Measurements from ENCODE around the gene CEP164. TPM values are rescaled to one million over a fixed set of nuclear protein-coding genes. Genes with fewer than 3 reads are reported as not detected.

CEP164 gene
- total RNA-seq, 3 donors from 2014 or later = 13.8 to 26.2 (median 17.3) TPM

DNA sequence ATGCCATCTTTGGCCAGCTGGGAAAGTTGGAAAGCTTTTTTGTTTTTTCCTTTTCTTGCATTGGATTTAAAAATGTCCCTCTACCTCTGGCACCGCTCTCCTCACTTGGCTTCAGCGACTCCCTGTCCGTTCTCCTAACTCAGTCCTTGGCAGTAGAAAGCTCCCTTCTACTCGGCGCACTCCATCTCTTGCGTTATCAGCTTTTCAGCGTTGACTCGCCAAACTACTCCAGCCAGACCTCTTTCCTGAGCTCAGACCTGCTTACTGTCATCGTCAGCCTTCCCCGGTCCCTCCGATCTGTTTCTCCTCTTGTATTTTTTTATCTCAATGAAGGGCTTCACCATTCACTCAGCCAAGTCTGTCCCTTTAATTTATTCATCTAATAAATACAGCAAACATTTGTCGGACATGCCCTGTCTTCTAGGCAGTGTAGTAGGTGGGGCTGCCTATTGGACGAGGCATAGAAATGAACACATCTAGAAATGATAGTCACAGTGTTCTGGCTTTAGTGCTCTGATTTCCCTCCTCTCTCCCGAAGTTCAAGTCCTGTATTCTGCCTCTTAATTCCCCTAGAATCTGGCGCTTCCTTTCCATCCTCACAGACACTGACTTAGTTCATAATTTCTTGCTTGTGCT, 839 bp downstream of the CEP164 start:
- Histone ChIP-seq H3K9me3 (no peaks in the 10 kb centered on the region), H3K4me1 (ENCODE audit: low read depth) (peaks cover 8% of the 10 kb centered on the region), H3K36me3 (ENCODE audit: low read depth) (no peaks in the 10 kb centered on the region), H3K4me3 (peak overlapping the region; percentile 56)
- intact Hi-C loops (cut with DNase I, micrococcal nuclease) = no loop called here
- ATAC-seq (peak; percentile 46), DNase-seq (no peak)
- TF ChIP-seq, protein P1, sequence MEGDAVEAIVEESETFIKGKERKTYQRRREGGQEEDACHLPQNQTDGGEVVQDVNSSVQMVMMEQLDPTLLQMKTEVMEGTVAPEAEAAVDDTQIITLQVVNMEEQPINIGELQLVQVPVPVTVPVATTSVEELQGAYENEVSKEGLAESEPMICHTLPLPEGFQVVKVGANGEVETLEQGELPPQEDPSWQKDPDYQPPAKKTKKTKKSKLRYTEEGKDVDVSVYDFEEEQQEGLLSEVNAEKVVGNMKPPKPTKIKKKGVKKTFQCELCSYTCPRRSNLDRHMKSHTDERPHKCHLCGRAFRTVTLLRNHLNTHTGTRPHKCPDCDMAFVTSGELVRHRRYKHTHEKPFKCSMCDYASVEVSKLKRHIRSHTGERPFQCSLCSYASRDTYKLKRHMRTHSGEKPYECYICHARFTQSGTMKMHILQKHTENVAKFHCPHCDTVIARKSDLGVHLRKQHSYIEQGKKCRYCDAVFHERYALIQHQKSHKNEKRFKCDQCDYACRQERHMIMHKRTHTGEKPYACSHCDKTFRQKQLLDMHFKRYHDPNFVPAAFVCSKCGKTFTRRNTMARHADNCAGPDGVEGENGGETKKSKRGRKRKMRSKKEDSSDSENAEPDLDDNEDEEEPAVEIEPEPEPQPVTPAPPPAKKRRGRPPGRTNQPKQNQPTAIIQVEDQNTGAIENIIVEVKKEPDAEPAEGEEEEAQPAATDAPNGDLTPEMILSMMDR (IDR thresholded peaks at IDR 0.05) = no peak

GRCh38 chr11:117332843-117333242, 5.2 kb downstream of the CEP164 start:
- Histone ChIP-seq H3K4me3 (no peak overlapping the region), H3K9me3 (no peaks in the 10 kb centered on the region), H3K4me1 (ENCODE audit: low read depth) (peaks cover 8% of the 10 kb centered on the region), H3K36me3 (ENCODE audit: low read depth) (no peaks in the 10 kb centered on the region)
- ATAC-seq (no peak), DNase-seq (no peak)
- TF ChIP-seq, protein P1 (IDR thresholded peaks at IDR 0.05) = no peak
- intact Hi-C loops (cut with DNase I, micrococcal nuclease) = no loop called here

GRCh38 chr11:117333917-117334316, 6.3 kb downstream of the CEP164 start:
- ATAC-seq (no peak), DNase-seq (no peak)
- intact Hi-C loops (cut with DNase I, micrococcal nuclease) = no loop called here
- Histone ChIP-seq H3K4me1 (ENCODE audit: low read depth) (peaks cover 4% of the 10 kb centered on the region), H3K9me3 (no peaks in the 10 kb centered on the region), H3K4me3 (no peak overlapping the region), H3K36me3 (ENCODE audit: low read depth) (no peaks in the 10 kb centered on the region)
- TF ChIP-seq, protein P1 (IDR thresholded peaks at IDR 0.05) = no peak

GRCh38 chr11:117334896-117335295, 7.2 kb downstream of the CEP164 start:
- no peaks in the 10 kb centered on the region for H3K36me3 ChIP-seq (ENCODE audit: low read depth)
- TF ChIP-seq, protein P1 (IDR thresholded peaks at IDR 0.05) = no peak
- intact Hi-C loops (cut with DNase I, micrococcal nuclease) = no loop called here
- H3K4me3 ChIP-seq = no peak overlapping the region
- DNase-seq = no peak
- ATAC-seq = no peak
- no peaks in the 10 kb centered on the region for H3K4me1 ChIP-seq (ENCODE audit: low read depth)
- H3K9me3 ChIP-seq = no peaks in the 10 kb centered on the region

- ATAC-seq (no peak), DNase-seq (no peak)
- intact Hi-C loops (cut with DNase I, micrococcal nuclease) = no loop called here
- no peak overlapping the region for H3K4me3 ChIP-seq
- TF ChIP-seq, protein P1 (IDR thresholded peaks at IDR 0.05) = no peak
- H3K36me3 ChIP-seq (ENCODE audit: low read depth) = no peaks in the 10 kb centered on the region
- no peaks in the 10 kb centered on the region for H3K4me1 ChIP-seq (ENCODE audit: low read depth)
- H3K9me3 ChIP-seq = no peaks in the 10 kb centered on the region
Measured at GRCh38 chr11:117335399-117335798, 7.7 kb downstream of the CEP164 start.

DNA sequence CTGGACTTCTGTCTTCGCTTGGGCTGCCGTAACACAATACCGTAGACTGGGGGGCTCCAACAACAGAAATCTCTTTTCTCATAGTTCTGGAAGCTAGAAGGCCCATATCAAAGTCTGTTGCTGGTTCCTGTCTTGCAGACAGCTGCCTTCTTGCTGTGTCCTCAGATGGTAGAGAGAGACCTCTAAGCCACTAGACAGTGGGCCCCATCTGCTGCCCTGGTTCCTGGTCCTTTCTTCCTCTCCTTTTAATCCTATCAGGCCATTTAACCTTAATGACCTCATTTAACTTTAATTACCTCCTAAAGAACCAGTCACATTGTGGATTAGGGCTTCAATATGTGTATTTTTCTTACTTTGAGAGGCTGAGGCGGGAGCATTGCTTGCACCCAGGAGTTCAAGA, 9.4 kb downstream of the CEP164 start:
- ATAC-seq = no peak
- no peak for DNase-seq
- intact Hi-C loops (cut with DNase I, micrococcal nuclease) = no loop called here
- H3K36me3 ChIP-seq (ENCODE audit: low read depth) = no peaks in the 10 kb centered on the region
- TF ChIP-seq, protein P1 (IDR thresholded peaks at IDR 0.05) = no peak
- no peak overlapping the region for H3K4me3 ChIP-seq
- H3K9me3 ChIP-seq = no peaks in the 10 kb centered on the region
- no peaks in the 10 kb centered on the region for H3K4me1 ChIP-seq (ENCODE audit: low read depth)

All from mucosa of descending colon (tissue), 3 donors.